ENCODE data around the gene PTPRE. TPM values are rescaled to one million over a fixed set of nuclear protein-coding genes. Genes with fewer than 3 reads are reported as not detected.
A peak's percentile ranks its signal among the peaks of the same experiment; 100 is the strongest.

PTPRE gene
- total and polyA plus RNA-seq, 8 donors: 6.8 to 88.7 (median 9.3) TPM

DNA sequence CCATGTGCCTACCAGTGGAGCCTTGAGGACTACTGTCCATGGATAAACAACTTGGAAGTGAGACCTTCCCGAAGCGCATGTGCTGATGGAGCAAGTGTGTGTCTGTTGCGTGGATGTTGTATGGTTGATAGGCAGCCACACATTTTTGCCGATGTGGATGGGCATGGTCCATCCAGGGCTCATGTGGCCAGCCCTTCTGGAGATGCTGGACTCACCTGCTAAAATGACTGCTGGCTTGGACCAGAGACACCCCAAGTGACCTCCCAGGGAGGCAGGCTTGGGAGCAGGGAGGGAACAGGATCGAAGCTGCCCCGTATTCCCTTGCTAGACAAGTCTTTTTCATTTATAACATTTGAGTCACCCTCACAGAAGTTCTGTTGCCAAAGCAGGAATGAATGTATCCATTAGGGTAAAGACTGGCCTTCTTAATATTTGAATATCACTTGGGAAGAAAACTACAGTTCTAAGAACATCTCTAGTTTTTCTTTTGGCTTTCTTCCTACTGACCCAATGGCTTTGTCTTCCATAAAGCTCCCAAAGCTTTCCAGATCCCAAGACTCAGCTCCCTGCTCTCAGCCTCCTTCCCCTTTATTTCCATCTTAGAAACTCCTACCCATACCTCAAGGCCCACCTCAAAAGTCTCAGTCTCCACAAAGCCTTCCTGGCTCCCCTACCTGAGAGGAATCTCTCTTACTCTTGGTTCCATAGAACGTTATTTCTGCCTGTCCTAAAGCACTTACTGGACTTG, 3.0 kb downstream of the PTPRE start:
- Histone ChIP-seq H3K27ac (no peak overlapping the region), H3K36me3 (no peaks in the 10 kb centered on the region), H3K9me3 (no peaks in the 10 kb centered on the region), H3K4me3 (no peak overlapping the region), H3K4me1 (peaks cover 10 to 50% of the 10 kb centered on the region in 2 donors), H3K27me3 (peaks cover 0 to 9% of the 10 kb centered on the region in 2 donors)
- intact Hi-C loops (cut with DNase I): loop anchor here in 1 of 2 donors (10.0 kb wide), 1 partner anchor 105 kb away; no protein-coding TSS in a partner anchor
- TF ChIP-seq, protein P1, sequence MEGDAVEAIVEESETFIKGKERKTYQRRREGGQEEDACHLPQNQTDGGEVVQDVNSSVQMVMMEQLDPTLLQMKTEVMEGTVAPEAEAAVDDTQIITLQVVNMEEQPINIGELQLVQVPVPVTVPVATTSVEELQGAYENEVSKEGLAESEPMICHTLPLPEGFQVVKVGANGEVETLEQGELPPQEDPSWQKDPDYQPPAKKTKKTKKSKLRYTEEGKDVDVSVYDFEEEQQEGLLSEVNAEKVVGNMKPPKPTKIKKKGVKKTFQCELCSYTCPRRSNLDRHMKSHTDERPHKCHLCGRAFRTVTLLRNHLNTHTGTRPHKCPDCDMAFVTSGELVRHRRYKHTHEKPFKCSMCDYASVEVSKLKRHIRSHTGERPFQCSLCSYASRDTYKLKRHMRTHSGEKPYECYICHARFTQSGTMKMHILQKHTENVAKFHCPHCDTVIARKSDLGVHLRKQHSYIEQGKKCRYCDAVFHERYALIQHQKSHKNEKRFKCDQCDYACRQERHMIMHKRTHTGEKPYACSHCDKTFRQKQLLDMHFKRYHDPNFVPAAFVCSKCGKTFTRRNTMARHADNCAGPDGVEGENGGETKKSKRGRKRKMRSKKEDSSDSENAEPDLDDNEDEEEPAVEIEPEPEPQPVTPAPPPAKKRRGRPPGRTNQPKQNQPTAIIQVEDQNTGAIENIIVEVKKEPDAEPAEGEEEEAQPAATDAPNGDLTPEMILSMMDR (IDR thresholded peaks at IDR 0.05): no peak
- DNase-seq: no peak
- ATAC-seq: no peak

DNA sequence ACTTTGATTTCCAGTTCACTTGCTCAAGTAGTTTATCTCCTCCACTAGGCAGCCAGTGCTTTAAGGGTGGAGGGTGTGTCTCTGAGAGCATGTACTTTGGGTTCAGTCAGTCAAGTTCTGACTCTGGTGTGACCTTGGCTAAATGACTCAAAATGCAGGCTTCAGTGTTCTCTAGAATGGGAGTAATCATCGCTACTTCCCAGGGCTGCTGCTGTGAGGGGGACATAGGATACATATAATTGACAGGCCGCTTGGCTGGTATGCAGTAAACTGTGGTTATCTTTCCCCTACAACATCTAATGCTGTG, 3.5 kb downstream of the PTPRE start:
- H3K4me3 ChIP-seq: no peak overlapping the region
- peaks cover 10 to 50% of the 10 kb centered on the region in 2 donors for H3K4me1 ChIP-seq
- TF ChIP-seq, protein P1 (IDR thresholded peaks at IDR 0.05): no peak
- ATAC-seq (peak; percentile 32), DNase-seq (no peak)
- H3K9me3 ChIP-seq: no peaks in the 10 kb centered on the region
- H3K27ac ChIP-seq: no peak overlapping the region
- H3K27me3 ChIP-seq: peaks cover 0 to 9% of the 10 kb centered on the region in 2 donors
- intact Hi-C loops (cut with DNase I): no loop called here
- no peaks in the 10 kb centered on the region for H3K36me3 ChIP-seq

DNA sequence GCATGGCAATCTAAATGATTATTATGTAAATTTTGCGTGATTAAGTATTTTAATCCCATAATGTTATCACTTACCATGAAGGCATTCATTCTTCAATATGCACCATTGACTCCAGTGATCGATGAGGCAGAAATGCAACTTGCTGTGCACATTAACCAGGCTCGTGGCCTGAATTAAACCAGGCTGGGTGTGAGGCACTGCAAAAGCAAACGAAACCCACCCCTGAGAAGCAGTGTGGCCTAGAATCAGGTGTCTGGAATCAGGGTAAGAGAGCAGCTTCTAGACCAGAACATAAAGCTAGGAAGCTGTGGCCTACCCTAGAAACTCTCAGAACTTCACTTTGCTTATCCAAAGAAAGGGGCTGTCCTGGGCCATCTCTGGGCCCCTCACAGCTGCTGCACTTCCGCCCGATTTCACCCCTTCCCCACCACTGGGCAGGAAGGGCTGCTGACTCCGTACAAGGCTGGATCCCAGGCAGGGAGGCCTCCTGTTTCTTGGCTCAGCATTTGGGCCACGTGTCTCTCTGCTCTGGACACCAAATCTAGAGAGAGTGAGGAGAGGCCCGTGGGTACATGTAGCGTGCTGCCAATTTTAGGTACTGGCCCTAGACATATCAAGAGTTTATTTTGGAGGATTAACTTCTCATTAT, 4.4 kb downstream of the PTPRE start:
- Histone ChIP-seq H3K36me3 (no peaks in the 10 kb centered on the region), H3K4me3 (no peak overlapping the region), H3K27me3 (peaks cover 0 to 9% of the 10 kb centered on the region in 2 donors), H3K9me3 (peaks cover 0 to 2% of the 10 kb centered on the region in 2 donors), H3K4me1 (peaks cover 10 to 48% of the 10 kb centered on the region in 2 donors), H3K27ac (no peak overlapping the region)
- TF ChIP-seq, protein P1 (IDR thresholded peaks at IDR 0.05): no peak
- intact Hi-C loops (cut with DNase I): no loop called here
- ATAC-seq (no peak), DNase-seq (peak in 1 of 4 donors; percentile 28)

DNA sequence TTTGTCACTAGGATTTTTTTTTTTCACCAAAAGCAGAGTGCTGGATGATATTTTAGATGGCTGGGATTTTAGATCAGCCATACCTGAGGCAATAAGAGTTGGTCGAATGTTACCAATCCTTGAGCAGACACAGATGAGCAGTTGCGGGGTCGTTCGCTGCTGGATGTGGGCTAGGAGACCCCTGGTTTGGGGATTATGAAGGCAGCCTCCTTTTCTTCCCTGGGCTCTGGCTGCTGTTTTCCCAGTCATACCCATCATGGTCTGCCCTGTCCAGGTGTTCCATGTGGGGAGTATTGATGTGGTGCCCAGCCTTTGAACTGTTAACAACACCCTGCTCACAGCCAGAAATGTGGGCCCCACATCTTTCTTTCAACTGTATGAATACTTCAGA, 5.0 kb downstream of the PTPRE start:
- intact Hi-C loops (cut with DNase I): no loop called here
- Histone ChIP-seq H3K4me1 (peaks cover 7 to 43% of the 10 kb centered on the region in 2 donors), H3K27me3 (peaks cover 0 to 9% of the 10 kb centered on the region in 2 donors), H3K9me3 (peaks cover 0 to 4% of the 10 kb centered on the region in 2 donors), H3K27ac (no peak overlapping the region), H3K36me3 (no peaks in the 10 kb centered on the region), H3K4me3 (no peak overlapping the region)
- DNase-seq (no peak), ATAC-seq (no peak)
- TF ChIP-seq, protein P1 (IDR thresholded peaks at IDR 0.05): no peak

DNA sequence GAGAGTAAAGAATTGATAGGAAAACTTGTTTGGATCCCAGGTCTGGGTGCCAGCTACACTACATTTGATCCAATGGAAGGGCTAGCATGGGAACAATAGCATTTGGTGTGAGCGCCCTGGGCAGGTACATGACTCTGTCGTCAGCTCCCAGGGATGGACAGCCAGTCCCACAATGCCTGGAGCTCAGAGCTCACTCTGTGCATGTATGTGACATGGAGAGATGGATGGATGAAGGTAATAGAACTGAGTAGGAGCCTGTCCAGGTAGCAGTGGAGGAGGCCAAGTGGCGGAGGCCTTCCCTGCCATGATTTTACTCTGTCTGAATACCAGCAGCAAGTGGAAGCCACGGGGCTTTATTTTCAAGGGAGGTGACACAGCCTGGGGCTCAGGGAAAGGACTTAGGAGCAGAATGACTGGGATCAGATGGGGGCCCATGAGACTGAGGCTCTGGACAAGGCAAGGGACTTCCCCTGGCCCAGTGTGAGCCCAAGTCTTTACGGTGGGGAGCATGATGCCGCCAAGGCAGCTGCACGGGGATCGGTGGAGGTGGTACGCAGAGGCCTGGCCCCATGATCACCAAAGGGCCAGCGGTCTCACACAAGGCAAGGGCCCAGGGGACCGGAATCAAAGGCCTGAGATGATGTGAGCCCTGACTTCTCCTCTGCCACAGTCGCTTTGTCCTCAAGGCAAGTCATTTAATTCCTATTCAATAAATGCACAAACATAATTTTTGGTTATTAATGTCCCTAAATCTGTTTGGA, 5.9 kb downstream of the PTPRE start:
- Histone ChIP-seq H3K9me3 (peaks cover 0 to 4% of the 10 kb centered on the region in 2 donors), H3K27ac (no peak overlapping the region), H3K27me3 (peaks cover 0 to 2% of the 10 kb centered on the region in 2 donors), H3K36me3 (no peaks in the 10 kb centered on the region), H3K4me1 (peaks cover 7 to 44% of the 10 kb centered on the region in 2 donors), H3K4me3 (no peak overlapping the region)
- DNase-seq (peak in 1 of 4 donors; percentile 60), ATAC-seq (no peak)
- intact Hi-C loops (cut with DNase I): no loop called here
- TF ChIP-seq, protein P1 (IDR thresholded peaks at IDR 0.05): no peak
